Ammon's horn (tissue), 1 donor: ENCODE measurements around the gene EIF4G3.
"Not testable (repeated sequence)": the region's sequence is repeated elsewhere in the genome, so short reads cannot be mapped to it uniquely, and the experiment has no call there.

Experiments used
- DNase-seq: peaks from one replicate; pipeline ENCODE4 v3.0.0-alpha.2; 2016; ENCODE audit warnings: low spot score

Gene EIF4G3

GRCh38 chr1:20935717-20936116 is 241.0 kb downstream of the EIF4G3 start:
- no peak for DNase-seq

DNA sequence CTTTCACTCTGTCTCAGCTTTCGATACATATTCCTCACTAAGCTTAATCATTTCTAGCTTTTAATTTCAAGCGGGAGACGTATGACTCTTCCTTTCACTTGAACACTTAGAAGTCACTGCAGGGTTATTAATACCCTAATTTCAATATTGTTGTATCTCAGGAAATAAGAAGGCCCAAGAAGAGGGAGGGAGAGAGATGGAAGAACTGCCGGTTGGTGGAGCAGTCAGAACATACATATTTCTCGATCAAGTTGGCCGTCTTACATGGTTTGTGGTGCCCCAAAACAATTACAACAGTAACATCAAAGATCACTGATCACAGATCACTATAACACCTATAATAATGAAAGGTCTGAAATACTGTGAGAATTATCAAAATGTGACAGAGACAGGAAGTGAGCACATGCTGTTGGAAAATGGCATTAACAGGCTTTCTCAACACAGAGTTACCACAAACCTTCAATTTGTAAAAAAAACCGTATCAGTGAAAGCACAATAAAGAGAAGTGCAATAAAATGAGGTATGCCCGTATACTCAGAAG is 244.2 kb downstream of the EIF4G3 start:
- DNase-seq = no peak

- DNase-seq = no peak
Measured at GRCh38 chr1:20931930-20932436, 244.7 kb downstream of the EIF4G3 start.

DNA sequence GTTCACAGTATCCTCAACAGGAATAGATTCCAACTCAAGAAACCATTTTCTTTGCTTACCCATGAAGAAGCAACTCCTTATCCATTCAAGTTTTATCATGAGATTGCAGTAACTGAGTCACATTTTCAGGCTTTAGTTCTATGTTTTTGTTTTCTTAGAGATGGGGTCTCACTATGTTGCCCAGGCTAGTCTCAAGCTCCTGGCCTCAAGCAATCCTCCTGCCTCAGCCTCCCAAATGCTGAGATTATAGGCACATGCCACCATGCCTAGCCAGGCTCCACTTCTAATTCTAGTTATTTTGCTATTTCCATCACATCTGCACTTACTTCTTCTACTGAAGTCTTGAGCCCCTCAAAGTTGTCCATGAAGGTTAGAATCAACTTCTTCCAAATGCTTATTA is 246.3 kb downstream of the EIF4G3 start:
- DNase-seq = no peak

DNA sequence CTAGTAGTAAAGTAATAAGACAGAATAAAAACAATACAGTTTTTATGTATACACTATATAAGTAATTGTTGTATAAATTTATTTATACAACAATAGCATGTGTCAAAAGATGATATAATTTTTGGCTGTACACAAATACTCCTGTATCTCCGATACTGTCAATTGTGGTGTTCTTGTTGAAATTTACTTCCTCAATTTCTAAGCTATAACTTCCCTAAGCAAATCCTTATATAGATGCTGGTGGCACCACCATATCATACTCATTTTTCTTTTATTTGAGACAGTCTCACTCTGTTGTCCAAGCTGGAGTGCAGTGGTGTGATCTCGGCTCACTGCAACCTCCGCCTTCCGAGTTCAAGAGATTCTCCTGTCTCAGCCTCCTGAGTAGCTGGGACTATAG is 248.6 kb downstream of the EIF4G3 start:
- no peak for DNase-seq

DNA sequence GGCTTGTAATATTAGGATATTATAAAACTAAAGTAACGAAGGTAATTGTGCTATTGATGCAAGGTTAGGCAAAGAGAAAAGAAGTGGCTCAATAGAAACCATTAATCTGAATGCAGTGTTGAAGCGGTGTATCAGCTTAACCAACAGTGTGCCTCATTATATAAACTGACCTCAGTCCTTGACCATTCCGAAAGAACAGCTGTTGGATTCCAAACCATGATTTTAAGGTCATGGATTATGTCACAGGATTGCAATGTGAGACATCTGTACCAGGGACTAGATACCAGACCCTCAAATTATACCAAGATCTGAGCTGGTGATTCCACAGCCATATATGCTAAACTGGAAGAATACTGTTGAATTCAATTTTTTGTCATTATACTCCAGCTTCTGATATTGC is 255.4 kb downstream of the EIF4G3 start:
- no peak for DNase-seq

DNA sequence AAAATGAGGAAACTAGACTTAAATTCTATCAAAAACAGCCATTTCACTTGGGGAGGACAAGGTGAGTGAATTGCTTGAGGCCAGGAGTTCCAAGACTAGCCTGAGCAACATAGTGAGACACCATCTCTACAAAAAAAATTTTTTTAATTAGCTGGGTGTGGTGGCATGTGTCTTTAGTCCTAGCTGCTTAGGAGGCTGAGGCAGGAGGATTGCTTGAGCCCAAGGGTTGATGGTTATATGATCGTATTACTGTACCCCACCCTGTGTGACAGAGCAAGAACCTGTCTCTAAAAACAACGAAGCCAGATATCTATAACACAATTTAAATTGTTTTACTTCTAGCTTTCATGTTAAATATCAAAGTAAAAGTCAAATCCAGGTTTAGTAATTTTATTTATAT is 263.5 kb downstream of the EIF4G3 start:
- DNase-seq = no peak

GRCh38 chr1:20907526-20907925 is 269.2 kb downstream of the EIF4G3 start:
- not testable (repeated sequence) for DNase-seq

GRCh38 chr1:20903437-20903836 is 273.3 kb downstream of the EIF4G3 start:
- DNase-seq = no peak

DNA sequence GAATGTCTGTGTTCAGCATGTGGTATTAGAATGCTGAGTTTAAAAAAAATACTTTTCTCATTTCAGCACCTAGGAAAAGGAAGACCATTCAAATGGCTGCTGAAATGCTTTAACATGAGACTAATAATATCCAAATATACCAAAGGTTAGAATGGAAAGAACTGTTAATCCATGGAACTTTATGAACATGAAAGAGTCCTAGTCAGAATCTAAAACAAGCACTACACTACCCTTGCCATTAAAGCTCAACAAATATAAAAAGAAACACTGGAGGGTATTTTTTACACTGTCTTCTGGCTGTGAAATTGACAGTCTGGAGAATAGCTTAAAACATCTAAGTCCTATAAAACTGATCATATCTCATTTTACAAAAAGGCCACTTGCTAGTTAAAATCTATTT is 276.6 kb downstream of the EIF4G3 start:
- no peak for DNase-seq

GRCh38 chr1:20899154-20899972 is 277.3 kb downstream of the EIF4G3 start:
- no peak for DNase-seq

DNA sequence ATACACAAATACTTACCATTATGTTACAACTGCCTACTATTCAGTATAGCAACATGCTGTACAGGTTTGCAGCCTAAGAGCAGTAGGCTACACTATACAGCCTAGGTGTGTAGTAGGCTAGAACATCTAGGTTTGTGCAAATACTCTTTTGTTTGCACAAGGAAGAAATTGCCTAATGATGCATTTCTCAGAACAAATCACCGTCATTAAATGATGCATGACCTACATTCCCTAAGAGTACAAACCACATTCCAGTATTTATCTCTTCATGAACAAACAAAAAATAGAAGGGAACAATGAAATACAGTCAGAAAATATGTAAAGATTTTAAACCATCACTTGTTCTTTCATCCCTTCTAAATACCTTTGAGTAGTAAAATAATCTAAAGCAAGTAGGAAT is 279.9 kb downstream of the EIF4G3 start:
- no peak for DNase-seq

DNA sequence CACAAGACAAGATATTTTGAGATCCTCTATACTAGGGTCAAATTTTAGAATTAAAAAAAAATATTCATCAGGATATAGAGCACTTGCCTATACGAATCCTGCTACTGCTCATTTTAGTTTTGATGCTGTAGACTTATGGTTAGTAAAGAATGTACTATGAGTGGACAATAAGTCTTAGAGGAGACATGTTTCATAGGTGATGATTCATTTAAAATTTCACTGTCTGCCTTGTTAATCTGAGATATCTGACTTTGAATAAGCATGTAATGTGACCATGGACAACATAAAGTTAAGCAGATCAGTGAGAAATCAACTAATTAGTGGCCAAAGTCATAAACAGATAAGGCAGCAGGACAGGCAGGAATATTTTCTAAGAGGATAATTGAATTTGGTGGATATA is 282.8 kb downstream of the EIF4G3 start:
- no peak for DNase-seq

- DNase-seq = no peak
Measured at GRCh38 chr1:20891091-20891490, 285.6 kb downstream of the EIF4G3 start.

- DNase-seq = no peak
Measured at GRCh38 chr1:20887246-20887645, 289.5 kb downstream of the EIF4G3 start.

DNA sequence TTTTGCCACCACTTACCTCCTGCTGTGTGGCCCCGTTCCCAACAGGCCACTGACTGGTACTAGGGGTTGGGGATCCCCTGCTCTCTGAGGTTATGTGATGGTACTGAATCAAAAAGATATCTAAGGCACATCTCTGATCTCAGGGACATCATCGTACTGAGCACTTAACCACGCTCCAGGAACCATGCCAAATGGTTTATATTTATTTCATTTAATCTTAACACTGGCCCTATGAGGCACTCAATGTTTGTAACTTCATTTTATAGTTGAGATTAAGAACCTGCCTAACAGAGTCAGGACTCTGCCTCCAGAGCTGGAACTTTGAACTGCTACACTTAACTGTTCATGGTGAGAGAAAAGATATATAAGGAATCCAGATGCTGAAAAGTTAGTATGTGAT is 291.6 kb downstream of the EIF4G3 start:
- no peak for DNase-seq

- no peak for DNase-seq
Measured at GRCh38 chr1:20884513-20884912, 292.2 kb downstream of the EIF4G3 start.

GRCh38 chr1:20883766-20884165 is 292.9 kb downstream of the EIF4G3 start:
- no peak for DNase-seq

- no peak for DNase-seq
Measured at GRCh38 chr1:20882837-20883236, 293.9 kb downstream of the EIF4G3 start.

DNA sequence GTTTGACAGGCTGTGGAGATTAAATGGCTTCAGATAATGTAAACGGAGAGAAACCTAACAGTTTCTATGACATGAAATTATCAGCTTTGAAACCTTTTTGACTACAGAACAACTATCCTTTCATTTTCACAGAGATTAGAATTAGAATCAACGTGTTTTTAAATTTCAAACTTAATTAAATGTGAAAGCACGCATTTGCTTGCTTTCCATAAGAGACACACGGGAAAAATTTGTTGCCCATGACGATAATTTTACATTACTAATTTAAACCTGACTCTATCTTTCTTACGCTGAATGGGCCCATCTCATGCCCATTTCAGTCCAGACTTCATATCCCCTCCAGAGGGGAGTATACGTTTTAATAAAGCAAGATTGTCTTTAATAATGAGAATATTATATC is 297.9 kb downstream of the EIF4G3 start:
- DNase-seq = no peak

DNA sequence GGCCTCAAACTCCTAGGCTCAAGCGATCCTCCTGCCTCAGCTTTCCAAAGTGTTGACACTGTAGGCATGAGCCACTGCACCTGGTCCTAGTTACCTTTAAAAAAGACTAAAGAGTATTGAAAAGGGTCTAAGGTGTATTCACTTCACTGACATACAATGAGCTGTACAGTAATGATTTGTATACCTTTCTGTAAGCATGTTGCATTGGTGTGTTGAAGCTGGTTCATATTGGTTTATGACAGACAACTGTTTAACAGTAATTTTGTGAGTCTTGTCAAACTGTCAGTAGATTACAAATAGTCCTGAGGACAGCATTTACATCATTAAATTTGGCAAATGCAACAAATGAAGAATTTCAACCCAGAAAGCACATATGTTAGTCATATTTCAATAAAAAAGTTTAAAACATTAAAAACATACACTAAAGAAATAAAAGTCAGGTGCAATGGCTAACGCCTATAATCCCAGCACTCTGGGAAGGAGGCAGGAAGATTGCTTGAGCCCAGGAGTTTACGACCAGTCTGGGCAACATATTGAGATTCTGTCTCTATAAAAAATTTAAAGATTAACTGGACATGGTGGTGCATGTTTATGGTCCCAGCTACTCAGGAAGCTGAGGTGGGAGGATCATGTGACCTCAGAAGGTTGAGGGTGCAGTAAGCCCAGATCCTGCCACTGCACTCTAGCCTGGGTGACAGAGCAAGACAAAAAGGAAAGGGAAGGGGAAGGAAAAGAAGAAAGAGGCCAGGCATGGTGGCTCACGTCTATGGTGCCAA is 301.3 kb downstream of the EIF4G3 start:
- no peak for DNase-seq

DNA sequence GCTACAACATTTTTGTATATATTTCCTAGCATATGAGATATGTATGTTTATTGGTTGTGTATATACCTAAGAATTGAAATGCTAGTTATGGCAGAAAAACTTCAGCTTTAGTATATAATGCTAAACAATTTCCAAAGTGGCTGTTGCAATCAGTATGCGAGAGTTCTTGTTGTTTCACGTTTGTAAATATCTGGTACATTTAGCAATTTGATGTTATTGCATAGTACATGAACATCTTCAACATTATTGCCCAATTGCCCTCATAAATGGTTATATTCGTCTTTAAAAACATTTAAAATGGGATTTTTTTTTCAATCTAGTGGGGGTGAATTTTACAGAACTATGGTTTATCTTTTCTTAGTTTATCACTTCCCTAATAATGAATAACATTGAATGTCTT is 303.4 kb downstream of the EIF4G3 start:
- DNase-seq = no peak

DNA sequence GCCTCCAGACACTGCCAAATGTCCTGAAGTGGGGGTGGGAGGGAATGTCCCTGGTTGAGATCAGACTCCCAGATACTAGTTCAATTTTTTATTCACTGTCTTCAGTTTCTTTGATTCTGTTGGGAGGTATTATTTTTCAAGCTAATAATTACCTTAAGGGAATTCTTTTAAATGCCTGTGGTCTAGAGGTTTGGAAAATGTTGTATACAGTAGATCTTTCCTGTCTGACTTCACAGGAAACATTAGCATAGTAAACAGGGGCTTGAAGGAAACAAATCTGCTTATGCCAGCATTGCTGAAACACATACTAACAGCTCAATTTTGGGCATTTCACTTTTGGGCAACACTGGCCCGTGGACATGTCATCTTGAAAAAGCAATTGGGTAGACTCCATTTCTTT is 305.3 kb downstream of the EIF4G3 start:
- no peak for DNase-seq
